ENCODE data around the gene PDZK1. TPM values are rescaled to one million over a fixed set of nuclear protein-coding genes. Genes with fewer than 3 reads are reported as not detected.
"Not testable (repeated sequence)": the region's sequence is repeated elsewhere in the genome, so short reads cannot be mapped to it uniquely, and the experiment has no call there.

The PDZK1 gene
- 0.58 TPM for total RNA-seq

GRCh38 chr1:145707183-145707867, at the start of gene PDZK1:
Gene PDZK1 (minus strand): TSS chr1:145707368. CDS start chr1:145688021, 19,347 bp downstream.
- ATAC-seq (no peak), DNase-seq (ENCODE audit: low spot score) (no peak)
- intact Hi-C loops (cut with DNase I) = no loop called here

- no peak for DNase-seq (ENCODE audit: low spot score)
- intact Hi-C loops (cut with DNase I) = no loop called here
- peak; percentile 41 for ATAC-seq
Observed at GRCh38 chr1:145751491-145752037, 44.4 kb upstream of the PDZK1 start.

GRCh38 chr1:145750426-145750825, 43.3 kb upstream of the PDZK1 start:
- DNase-seq (ENCODE audit: low spot score) (no peak), ATAC-seq (no peak)
- intact Hi-C loops (cut with DNase I) = no loop called here

GRCh38 chr1:145747398-145748247, 40.5 kb upstream of the PDZK1 start:
- DNase-seq (ENCODE audit: low spot score) = no peak
- intact Hi-C loops (cut with DNase I) = no loop called here
- ATAC-seq = no peak

- intact Hi-C loops (cut with DNase I) = no loop called here
- DNase-seq (ENCODE audit: low spot score) (no peak), ATAC-seq (no peak)
Observed at GRCh38 chr1:145740269-145740668, 33.1 kb upstream of the PDZK1 start.

- no peak for ATAC-seq
- no peak for DNase-seq (ENCODE audit: low spot score)
- intact Hi-C loops (cut with DNase I) = no loop called here
Observed at GRCh38 chr1:145736191-145736590, 29.0 kb upstream of the PDZK1 start.

GRCh38 chr1:145730900-145731299, 23.7 kb upstream of the PDZK1 start:
- no peak for DNase-seq (ENCODE audit: low spot score)
- no peak for ATAC-seq
- intact Hi-C loops (cut with DNase I) = no loop called here

- no peak for DNase-seq (ENCODE audit: low spot score)
- intact Hi-C loops (cut with DNase I) = no loop called here
- no peak for ATAC-seq
Observed at GRCh38 chr1:145730467-145730866, 23.3 kb upstream of the PDZK1 start.

GRCh38 chr1:145729666-145730436, 22.7 kb upstream of the PDZK1 start:
- ATAC-seq (no peak), DNase-seq (ENCODE audit: low spot score) (no peak)
- intact Hi-C loops (cut with DNase I) = no loop called here

- ATAC-seq (no peak), DNase-seq (ENCODE audit: low spot score) (no peak)
- intact Hi-C loops (cut with DNase I) = no loop called here
Observed at GRCh38 chr1:145729196-145729595, 22.0 kb upstream of the PDZK1 start.

GRCh38 chr1:145726193-145726592, 19.0 kb upstream of the PDZK1 start:
- DNase-seq (ENCODE audit: low spot score); ATAC-seq; intact Hi-C loops (cut with DNase I): not testable (repeated sequence)

- intact Hi-C loops (cut with DNase I) = no loop called here
Observed at GRCh38 chr1:145720878-145721671, 13.9 kb upstream of the PDZK1 start.

GRCh38 chr1:145720556-145720877, 13.3 kb upstream of the PDZK1 start:
- no peak for ATAC-seq
- intact Hi-C loops (cut with DNase I) = no loop called here
- no peak for DNase-seq (ENCODE audit: low spot score)

More at GRCh38 chr1:145720878-145721671, 13.9 kb upstream of the PDZK1 start:
- DNase-seq (ENCODE audit: low spot score) (peak; percentile 85), ATAC-seq (peak; percentile 96)

GRCh38 chr1:145719230-145720079, 12.3 kb upstream of the PDZK1 start, which contains the start of gene CD160:
Gene CD160 (plus strand): TSS chr1:145719499. CDS start chr1:145728328, 8,829 bp downstream.
- intact Hi-C loops (cut with DNase I) = no loop called here
- no peak for DNase-seq (ENCODE audit: low spot score)
- ATAC-seq = no peak

- intact Hi-C loops (cut with DNase I); ATAC-seq; DNase-seq (ENCODE audit: low spot score): not testable (repeated sequence)
Observed at GRCh38 chr1:145718465-145718864, 11.3 kb upstream of the PDZK1 start.

- no peak for DNase-seq (ENCODE audit: low spot score)
- no peak for ATAC-seq
- intact Hi-C loops (cut with DNase I) = no loop called here
Observed at GRCh38 chr1:145717833-145718232, 10.7 kb upstream of the PDZK1 start.

- intact Hi-C loops (cut with DNase I) = no loop called here
- no peak for DNase-seq (ENCODE audit: low spot score)
- no peak for ATAC-seq
Observed at GRCh38 chr1:145716641-145717345, 9.6 kb upstream of the PDZK1 start.

All from sciatic nerve (tissue), 2 donors.